HUES48 (cell line): ENCODE data around the gene CARD18.
"Not testable (repeated sequence)": the region's sequence is repeated elsewhere in the genome, so short reads cannot be mapped to it uniquely, and the experiment has no call there.

Experiments used
- H3K27ac ChIP-seq: one replicate; pipeline ENCODE4 v1.7.0; 2013; ENCODE audit warnings: low read depth, low read length, inconsistent platforms
- H3K27me3 ChIP-seq: 2 replicates; pipeline ENCODE4 v1.6.1; 2013; ENCODE audit warnings: mild to moderate bottlenecking, low read length; ENCODE audit not compliant: control insufficient read depth, insufficient read depth
- H3K36me3 ChIP-seq: 2 replicates; pipeline ENCODE4 v1.6.1; 2013; ENCODE audit warnings: low read length; ENCODE audit not compliant: control insufficient read depth, insufficient read depth
- H3K4me1 ChIP-seq: 2 replicates; pipeline ENCODE4 v1.6.1; 2013; ENCODE audit warnings: mild to moderate bottlenecking, low read length; ENCODE audit not compliant: control insufficient read depth, insufficient read depth
- H3K4me3 ChIP-seq: 2 replicates; pipeline ENCODE4 v1.5.1; 2013; ENCODE audit warnings: mild to moderate bottlenecking, low read depth, low read length
- H3K9ac ChIP-seq: 2 replicates; pipeline ENCODE4 v1.6.1; 2013; ENCODE audit warnings: mild to moderate bottlenecking, low read depth, low read length, moderate library complexity
- H3K9me3 ChIP-seq: 2 replicates; pipeline ENCODE4 v1.6.1; 2013; ENCODE audit warnings: low read length; ENCODE audit not compliant: control insufficient read depth, insufficient read depth

CARD18 gene

GRCh38 chr11:105135883-105136282 lies 3.7 kb downstream of the CARD18 start:
- no peaks in the 10 kb centered on the region for H3K27me3 ChIP-seq
- no peak overlapping the region for H3K4me3 ChIP-seq
- peaks cover 7% of the 10 kb centered on the region; the same call in 1 of the 2 replicates for H3K9me3 ChIP-seq
- H3K27ac ChIP-seq: no peak overlapping the region
- no peak overlapping the region for H3K9ac ChIP-seq
- no peaks in the 10 kb centered on the region for H3K36me3 ChIP-seq
- no peaks in the 10 kb centered on the region for H3K4me1 ChIP-seq

GRCh38 chr11:105132716-105133511 lies 6.7 kb downstream of the CARD18 start:
- Histone ChIP-seq H3K36me3 (no peaks in the 10 kb centered on the region), H3K27me3 (no peaks in the 10 kb centered on the region), H3K27ac (no peak overlapping the region), H3K4me3 (no peak overlapping the region), H3K4me1 (no peaks in the 10 kb centered on the region), H3K9me3 (peaks cover 8% of the 10 kb centered on the region; the same call in 1 of the 2 replicates), H3K9ac (no peak overlapping the region)

GRCh38 chr11:105130189-105130813 lies 9.3 kb downstream of the CARD18 start:
- no peak overlapping the region for H3K27ac ChIP-seq
- H3K36me3 ChIP-seq: no peaks in the 10 kb centered on the region
- 0 out of 2 replicates have a peak, but pooled peaks cover 5% of the 10 kb centered on the region for H3K9me3 ChIP-seq
- H3K4me3 ChIP-seq: no peak overlapping the region
- H3K4me1 ChIP-seq: no peaks in the 10 kb centered on the region
- no peaks in the 10 kb centered on the region for H3K27me3 ChIP-seq
- H3K9ac ChIP-seq: no peak overlapping the region

GRCh38 chr11:105124756-105125155 lies 14.8 kb downstream of the CARD18 start:
- no peak overlapping the region for H3K4me3 ChIP-seq
- no peak overlapping the region for H3K9ac ChIP-seq
- no peaks in the 10 kb centered on the region for H3K9me3 ChIP-seq
- H3K36me3 ChIP-seq: no peaks in the 10 kb centered on the region
- H3K27ac ChIP-seq: no peak overlapping the region
- H3K4me1 ChIP-seq: no peaks in the 10 kb centered on the region
- H3K27me3 ChIP-seq: no peaks in the 10 kb centered on the region

GRCh38 chr11:105111145-105111944 lies 28.2 kb downstream of the CARD18 start:
- Histone ChIP-seq H3K9ac (no peak overlapping the region), H3K9me3 (no peaks in the 10 kb centered on the region), H3K36me3 (no peaks in the 10 kb centered on the region), H3K27me3 (no peaks in the 10 kb centered on the region), H3K4me1 (no peaks in the 10 kb centered on the region), H3K4me3 (no peak overlapping the region), H3K27ac (no peak overlapping the region)

- Histone ChIP-seq H3K4me3 (no peak overlapping the region), H3K36me3 (no peaks in the 10 kb centered on the region), H3K27ac (no peak overlapping the region), H3K27me3 (no peaks in the 10 kb centered on the region), H3K9me3 (no peaks in the 10 kb centered on the region), H3K9ac (no peak overlapping the region), H3K4me1 (no peaks in the 10 kb centered on the region)
Measured at GRCh38 chr11:105110688-105111030, 28.9 kb downstream of the CARD18 start.

GRCh38 chr11:105109855-105110687 lies 29.5 kb downstream of the CARD18 start:
- no peak overlapping the region for H3K27ac ChIP-seq
- no peaks in the 10 kb centered on the region for H3K4me1 ChIP-seq
- H3K36me3 ChIP-seq: no peaks in the 10 kb centered on the region
- H3K9ac ChIP-seq: no peak overlapping the region
- no peaks in the 10 kb centered on the region for H3K27me3 ChIP-seq
- H3K9me3 ChIP-seq: 0 out of 2 replicates have a peak, but pooled peaks cover 3% of the 10 kb centered on the region
- no peak overlapping the region for H3K4me3 ChIP-seq

- H3K9me3 ChIP-seq: 0 out of 2 replicates have a peak, but pooled peaks cover 4% of the 10 kb centered on the region
- H3K4me1 ChIP-seq: 0 out of 2 replicates have a peak, but pooled peaks cover under 1% of the 10 kb centered on the region
- no peak overlapping the region for H3K4me3 ChIP-seq
- H3K9ac ChIP-seq: no peak overlapping the region
- H3K36me3 ChIP-seq: no peaks in the 10 kb centered on the region
- no peaks in the 10 kb centered on the region for H3K27me3 ChIP-seq
- H3K27ac ChIP-seq: no peak overlapping the region
Measured at GRCh38 chr11:105109321-105109720, 30.2 kb downstream of the CARD18 start.

GRCh38 chr11:105108247-105108646 lies 31.3 kb downstream of the CARD18 start:
- Histone ChIP-seq H3K27ac (no peak overlapping the region), H3K4me1 (peaks cover 6% of the 10 kb centered on the region; the same call in 1 of the 2 replicates), H3K36me3 (no peaks in the 10 kb centered on the region), H3K4me3 (no peak overlapping the region), H3K27me3 (no peaks in the 10 kb centered on the region), H3K9ac (no peak overlapping the region), H3K9me3 (0 out of 2 replicates have a peak, but pooled peaks cover 4% of the 10 kb centered on the region)

GRCh38 chr11:105107226-105107825 lies 32.2 kb downstream of the CARD18 start:
- not testable (repeated sequence) for H3K4me3 ChIP-seq, H3K27me3 ChIP-seq, H3K27ac ChIP-seq, H3K9me3 ChIP-seq, H3K4me1 ChIP-seq, H3K9ac ChIP-seq, H3K36me3 ChIP-seq
